C4-2B (cell line): ENCODE results near the gene IER3.
"Not testable (repeated sequence)": the region's sequence is repeated elsewhere in the genome, so short reads cannot be mapped to it uniquely, and the experiment has no call there.

Experiments used
- H3K27ac ChIP-seq: fragments of 450-650 bp; 2 replicates; pipeline ENCODE4 v1.5.1; 2017
- CTCF ChIP-seq: fragments of 450-650 bp; conservative IDR thresholded peaks from 2 replicates; pipeline ENCODE4 v1.5.1; 2017; ENCODE audit warnings: mild to moderate bottlenecking
- ZFX ChIP-seq: fragments of 450-650 bp; IDR thresholded peaks from 2 replicates; pipeline ENCODE4 v1.6.1; 2017

The IER3 gene

GRCh38 chr6:30727920-30728553, 16.3 kb downstream of the IER3 start:
- TF ChIP-seq CTCF (no peak; the same call in 1 of the 2 replicates), ZFX (no peak)
- no peak overlapping the region for H3K27ac ChIP-seq

GRCh38 chr6:30726506-30727413, 17.6 kb downstream of the IER3 start:
- H3K27ac ChIP-seq = no peak overlapping the region

GRCh38 chr6:30725713-30726505, 18.4 kb downstream of the IER3 start:
- no peak for TF ChIP-seq ZFX
- TF ChIP-seq CTCF = no peak
- H3K27ac ChIP-seq = no peak overlapping the region

More at GRCh38 chr6:30726506-30727413, 17.6 kb downstream of the IER3 start:
- TF ChIP-seq ZFX (no peak), CTCF (no peak)

GRCh38 chr6:30724906-30725667, 19.3 kb downstream of the IER3 start:
- no peak for TF ChIP-seq CTCF
- no peak for TF ChIP-seq ZFX
- H3K27ac ChIP-seq = no peak overlapping the region

GRCh38 chr6:30723843-30724741, 20.3 kb downstream of the IER3 start:
- H3K27ac ChIP-seq = not testable (repeated sequence)

- not testable (repeated sequence) for H3K27ac ChIP-seq
These were observed 21.0 kb downstream of the IER3 start for GRCh38 chr6:30723159-30723842.
